Natural killer cell (primary cell): ENCODE results near the gene ALK. TPM values are rescaled to one million over a fixed set of nuclear protein-coding genes. Genes with fewer than 3 reads are reported as not detected.

Experiments used
- ATAC-seq, 3 donors: fragments of 150-1000 bp in 2 of 3; fragments of 200-7000 bp in 1 of 3; cut with Tn5 transposase; 1 replicate in 1 of 3; 2 replicates in 2 of 3; pipeline ENCODE4 v1.10.0; 2021; ENCODE audit warnings: mild to moderate bottlenecking in 2 of 3, moderate library complexity in 2 of 3
- DNase-seq, 2 donors: peaks; one replicate each; pipeline versions ENCODE4 v3.0.0 to v3.0.0-alpha.2; 2013 to 2021; ENCODE audit warnings: mixed read lengths in 1 of 2
- H3K27ac ChIP-seq: one replicate; pipeline ENCODE4 v1.5.1; 2013; ENCODE audit warnings: mild to moderate bottlenecking, low read length
- H3K27me3 ChIP-seq: one replicate; pipeline ENCODE4 v1.6.1; 2013; ENCODE audit warnings: low read length; ENCODE audit not compliant: control insufficient read depth, insufficient read depth
- H3K36me3 ChIP-seq: one replicate; pipeline ENCODE4 v1.6.1; 2013; ENCODE audit warnings: low read length; ENCODE audit not compliant: control insufficient read depth, insufficient read depth
- H3K4me1 ChIP-seq: one replicate; pipeline ENCODE4 v1.6.1; 2013; ENCODE audit warnings: low read length; ENCODE audit not compliant: control insufficient read depth, insufficient read depth
- H3K4me3 ChIP-seq: one replicate; pipeline ENCODE4 v1.5.1; 2013; ENCODE audit warnings: low read length
- H3K9me3 ChIP-seq: one replicate; pipeline ENCODE4 v1.6.1; 2013; ENCODE audit warnings: low read length; ENCODE audit not compliant: control insufficient read depth, insufficient read depth
- H3K27ac Mint-ChIP-seq, 2 donors: one replicate each; pipeline ENCODE4 v1.8.0; 2022; ENCODE audit warnings: mild to moderate bottlenecking in 2 of 2, mixed read lengths in 2 of 2, moderate library complexity in 1 of 2
- H3K27me3 Mint-ChIP-seq, 2 donors: one replicate each; pipeline ENCODE4 v1.8.0; 2022; ENCODE audit warnings: low read depth in 2 of 2, mixed read lengths in 2 of 2
- H3K36me3 Mint-ChIP-seq: one replicate; pipeline ENCODE4 v1.8.0; 2022; ENCODE audit warnings: mixed read lengths
- H3K4me1 Mint-ChIP-seq, 2 donors: one replicate each; pipeline ENCODE4 v1.8.0; 2022; ENCODE audit warnings: mixed read lengths in 2 of 2
- H3K4me3 Mint-ChIP-seq: one replicate; pipeline ENCODE4 v1.8.0; 2022; ENCODE audit warnings: mild to moderate bottlenecking, moderate library complexity, mixed read lengths
- H3K9me3 Mint-ChIP-seq, 2 donors: one replicate each; pipeline ENCODE4 v1.8.0; 2022; ENCODE audit warnings: mixed read lengths in 2 of 2
- WGBS: methylation state at CpG from one replicate; pipeline ENCODE4 v1.1.7; 2013; ENCODE audit warnings: missing lambda C conversion rate; ENCODE audit not compliant: insufficient coverage; 5-methylcytosine and 5-hydroxymethylcytosine counted together
- intact Hi-C: fragments of 100-400 bp; cut with micrococcal nuclease; formaldehyde crosslinking; loops from one replicate; pipeline ENCODE4 v1.14.2; 2022
- total RNA-seq, 4 donors: library from RNA; stranded (reverse); fragments of 120-200 nt in 1 of 4; gene quantifications; one replicate each; pipeline versions ENCODE4 v1.2.3 to v1.2.4, GENCODE V29; 2013 to 2022
- TF ChIP-seq, protein P1 (sequence below): fragments of 200-600 bp; IDR thresholded peaks from one replicate; pipeline ENCODE4 v1.8.0; 2022; ENCODE audit warnings: antibody characterized with exemption

Gene ALK
- total RNA-seq, 3 donors from 2014 or later (not counting 1 experiment from before 2014, with no cell fraction given), result not detected

DNA sequence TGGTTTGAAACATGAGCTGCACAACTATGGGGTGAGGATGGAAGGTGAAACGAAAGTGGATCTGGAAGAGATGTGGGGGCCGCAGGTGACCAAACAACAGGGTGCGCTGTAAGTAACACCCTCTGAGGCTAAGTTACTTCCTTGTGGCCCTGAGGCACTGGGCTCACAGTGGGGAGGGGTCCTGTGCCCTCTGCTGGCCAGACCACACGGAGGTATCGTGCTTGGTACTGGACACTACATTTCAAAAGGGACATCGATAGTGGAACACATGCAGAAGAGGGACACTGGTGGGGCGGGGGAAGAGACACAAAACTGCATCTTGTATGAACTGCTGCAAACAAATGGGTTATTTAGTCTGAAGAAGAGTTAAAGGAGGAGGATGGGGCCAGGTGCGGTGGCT, 695.6 kb downstream of the ALK start:
- no peak for ATAC-seq
- WGBS, result 83% methylated on average over 8 of the region's 8 CpGs

DNA sequence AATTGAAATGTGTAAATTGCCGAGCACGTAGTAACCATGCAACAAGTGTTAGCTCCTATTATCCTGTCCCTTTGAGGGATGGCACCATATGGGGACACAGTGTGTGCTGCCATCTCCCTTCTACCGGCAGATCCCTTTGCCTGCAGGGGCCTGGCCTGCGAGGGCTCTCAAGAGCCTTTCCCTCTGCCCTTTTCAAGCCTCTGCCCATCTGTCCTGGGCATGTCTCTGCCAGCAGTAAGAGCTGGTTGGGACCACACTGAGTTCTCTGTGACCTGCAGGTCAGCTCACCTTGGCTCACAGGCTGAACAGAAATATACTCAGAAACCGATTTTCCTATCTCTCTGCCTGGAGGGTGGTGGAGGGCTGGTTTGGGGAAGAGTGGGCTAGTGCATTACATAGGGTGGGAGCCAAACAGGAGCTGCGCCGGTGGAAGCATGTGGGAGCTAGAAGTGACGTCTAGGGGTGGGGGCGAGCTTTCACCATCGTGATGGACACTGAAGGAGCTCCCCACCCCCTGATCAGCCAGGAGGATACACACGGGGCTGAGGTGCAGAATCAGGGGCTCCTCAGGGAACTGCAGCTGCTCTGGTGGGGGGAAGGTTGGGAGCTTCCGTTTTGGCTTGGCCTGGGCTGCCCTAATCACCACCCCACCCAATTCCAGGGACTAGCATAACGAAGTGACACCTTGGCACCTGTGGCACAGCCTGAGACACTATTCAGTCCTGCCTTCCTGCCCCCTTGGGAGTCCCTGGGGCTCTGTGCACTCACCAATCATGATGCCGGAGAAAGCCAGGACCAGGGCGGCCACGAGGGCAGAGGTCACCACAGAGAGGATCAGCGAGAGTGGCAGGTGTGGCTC, 696.5 kb downstream of the ALK start:
- no peaks in the 10 kb centered on the region for H3K36me3 ChIP-seq
- no peak overlapping the region for H3K27ac Mint-ChIP-seq
- DNase-seq (no peak), ATAC-seq (no peak)
- intact Hi-C loops, result no loop called here
- WGBS, result 84% methylated on average over 17 of the region's 17 CpGs
- peaks cover 0 to 2% of the 10 kb centered on the region in 2 donors for H3K27me3 Mint-ChIP-seq
- no peak overlapping the region for H3K27ac ChIP-seq
- no peak overlapping the region for H3K4me3 ChIP-seq
- H3K9me3 ChIP-seq, result no peaks in the 10 kb centered on the region
- no peaks in the 10 kb centered on the region for H3K4me1 Mint-ChIP-seq
- no peaks in the 10 kb centered on the region for H3K27me3 ChIP-seq
- no peaks in the 10 kb centered on the region for H3K36me3 Mint-ChIP-seq
- no peak overlapping the region for H3K4me3 Mint-ChIP-seq
- no peaks in the 10 kb centered on the region for H3K4me1 ChIP-seq
- TF ChIP-seq, protein P1, sequence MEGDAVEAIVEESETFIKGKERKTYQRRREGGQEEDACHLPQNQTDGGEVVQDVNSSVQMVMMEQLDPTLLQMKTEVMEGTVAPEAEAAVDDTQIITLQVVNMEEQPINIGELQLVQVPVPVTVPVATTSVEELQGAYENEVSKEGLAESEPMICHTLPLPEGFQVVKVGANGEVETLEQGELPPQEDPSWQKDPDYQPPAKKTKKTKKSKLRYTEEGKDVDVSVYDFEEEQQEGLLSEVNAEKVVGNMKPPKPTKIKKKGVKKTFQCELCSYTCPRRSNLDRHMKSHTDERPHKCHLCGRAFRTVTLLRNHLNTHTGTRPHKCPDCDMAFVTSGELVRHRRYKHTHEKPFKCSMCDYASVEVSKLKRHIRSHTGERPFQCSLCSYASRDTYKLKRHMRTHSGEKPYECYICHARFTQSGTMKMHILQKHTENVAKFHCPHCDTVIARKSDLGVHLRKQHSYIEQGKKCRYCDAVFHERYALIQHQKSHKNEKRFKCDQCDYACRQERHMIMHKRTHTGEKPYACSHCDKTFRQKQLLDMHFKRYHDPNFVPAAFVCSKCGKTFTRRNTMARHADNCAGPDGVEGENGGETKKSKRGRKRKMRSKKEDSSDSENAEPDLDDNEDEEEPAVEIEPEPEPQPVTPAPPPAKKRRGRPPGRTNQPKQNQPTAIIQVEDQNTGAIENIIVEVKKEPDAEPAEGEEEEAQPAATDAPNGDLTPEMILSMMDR, result no peak
- H3K9me3 Mint-ChIP-seq, result no peaks in the 10 kb centered on the region

More for the DNA sequence above, 695.6 kb downstream of the ALK start:
- H3K27ac ChIP-seq, result no peak overlapping the region
- intact Hi-C loops, result no loop called here
- TF ChIP-seq, protein P1, result no peak
- Mint-ChIP-seq H3K4me1 (no peaks in the 10 kb centered on the region), H3K9me3 (no peaks in the 10 kb centered on the region), H3K36me3 (no peaks in the 10 kb centered on the region), H3K27me3 (peaks cover 0 to 5% of the 10 kb centered on the region in 2 donors), H3K27ac (no peak overlapping the region), H3K4me3 (no peak overlapping the region)
- DNase-seq, result no peak
- H3K4me1 ChIP-seq, result no peaks in the 10 kb centered on the region
- no peaks in the 10 kb centered on the region for H3K36me3 ChIP-seq
- no peaks in the 10 kb centered on the region for H3K27me3 ChIP-seq
- no peak overlapping the region for H3K4me3 ChIP-seq
- no peaks in the 10 kb centered on the region for H3K9me3 ChIP-seq

DNA sequence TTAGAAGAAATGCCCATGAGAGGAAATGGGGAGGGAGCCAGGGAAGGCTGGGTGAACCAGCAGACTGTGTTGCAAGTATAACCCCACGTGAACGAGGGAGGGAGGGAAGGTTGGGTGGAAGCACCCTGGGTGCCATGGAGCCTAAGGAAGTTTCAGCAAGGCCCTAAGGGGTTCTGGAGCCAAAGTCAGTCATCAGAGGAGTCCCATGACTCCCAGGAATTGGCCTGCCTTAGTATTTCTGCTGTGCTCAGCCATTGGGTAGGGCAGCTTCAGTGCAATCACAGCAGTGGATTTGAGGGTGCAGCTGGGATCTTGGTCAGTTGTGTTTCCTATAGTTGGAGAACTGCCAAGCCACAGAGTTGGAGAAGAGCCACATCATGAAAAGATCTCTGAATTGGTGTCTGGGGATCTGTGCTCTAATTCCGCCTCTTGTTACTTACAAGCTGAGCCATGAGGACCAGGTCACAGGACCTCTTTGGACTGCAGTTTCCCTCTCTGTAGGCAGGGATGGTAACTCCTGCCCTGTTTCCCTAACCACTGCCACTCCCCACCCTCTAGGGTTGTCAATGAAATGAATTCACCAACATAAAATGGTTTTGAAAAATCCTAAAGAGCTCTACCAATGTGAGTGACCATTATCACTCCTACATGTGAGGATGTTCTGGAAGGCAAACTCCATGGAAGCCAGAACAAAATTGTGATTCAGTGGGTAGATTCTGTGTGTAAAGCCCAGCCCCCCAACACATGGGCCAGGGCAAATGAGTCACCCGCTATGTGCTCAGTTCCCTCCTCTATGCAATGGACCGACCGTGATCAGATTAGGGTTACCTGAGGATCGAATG, 697.3 kb downstream of the ALK start:
- Mint-ChIP-seq H3K36me3 (no peaks in the 10 kb centered on the region), H3K9me3 (no peaks in the 10 kb centered on the region), H3K4me1 (no peaks in the 10 kb centered on the region), H3K4me3 (no peak overlapping the region), H3K27me3 (no peaks in the 10 kb centered on the region), H3K27ac (no peak overlapping the region)
- DNase-seq, result no peak
- Histone ChIP-seq H3K9me3 (no peaks in the 10 kb centered on the region), H3K27ac (no peak overlapping the region), H3K36me3 (no peaks in the 10 kb centered on the region), H3K4me3 (no peak overlapping the region), H3K4me1 (no peaks in the 10 kb centered on the region), H3K27me3 (no peaks in the 10 kb centered on the region)
- intact Hi-C loops, result no loop called here
- 71% methylated on average over 7 of the region's 7 CpGs for WGBS
- TF ChIP-seq, protein P1, result no peak
- ATAC-seq, result no peak
